HepG2 (cell line): ENCODE measurements around the gene SRSF7. TPM values are rescaled to one million over a fixed set of nuclear protein-coding genes. Genes with fewer than 3 reads are reported as not detected.

Source experiments
- JUN ChIP-seq: sonication (generic); formaldehyde crosslinking; IDR thresholded peaks from 2 replicates; pipeline ENCODE4 v1.4.0; 2020; ENCODE audit warnings: mild to moderate bottlenecking, missing genetic modification reagents
- KMT2A ChIP-seq: sonication (generic); formaldehyde crosslinking; IDR thresholded peaks from 2 replicates; pipeline ENCODE4 v1.4.0; 2020; ENCODE audit warnings: missing genetic modification reagents
- PHF21A ChIP-seq: sonication (generic); formaldehyde crosslinking; IDR thresholded peaks from 2 replicates; pipeline ENCODE4 v1.5.0; 2020; ENCODE audit warnings: mild to moderate bottlenecking, missing genetic modification reagents
- REXO4 ChIP-seq: sonication (generic); formaldehyde crosslinking; IDR thresholded peaks from 2 replicates; pipeline ENCODE4 v1.8.0; 2022; ENCODE audit warnings: missing genetic modification reagents, mild to moderate bottlenecking, borderline replicate concordance
- SMARCC2 ChIP-seq: fragments of 450-650 bp; IDR thresholded peaks from 2 replicates; pipeline ENCODE4 v1.6.1; 2017; ENCODE audit warnings: antibody characterized with exemption, mild to moderate bottlenecking
- TARDBP ChIP-seq: sonication (generic); formaldehyde crosslinking; IDR thresholded peaks from 2 replicates; pipeline ENCODE4 v1.8.0; 2022; ENCODE audit warnings: mild to moderate bottlenecking, missing genetic modification reagents
- TFDP2 ChIP-seq: sonication (generic); formaldehyde crosslinking; IDR thresholded peaks from 2 replicates; pipeline ENCODE4 v1.4.0; 2020; ENCODE audit warnings: missing genetic modification reagents
- ZNF225 ChIP-seq: sonication (generic); formaldehyde crosslinking; IDR thresholded peaks from 2 replicates; pipeline ENCODE4 v1.4.0; 2020; ENCODE audit warnings: mild to moderate bottlenecking, missing genetic modification reagents
- ZNF792 ChIP-seq: IDR thresholded peaks from 2 replicates; pipeline ENCODE4 v1.6.1; 2016
- polyA plus RNA-seq, 8 experiments: library from polyadenylated mRNA; depleted of rRNA in 3 of 8; stranded (reverse) in 7 of 8; unstranded in 1 of 8; fragments of >200 nt; fragmentation: Illumina TruSeq in 4 of 8; extraction: Trizol in 4 of 8; gene quantifications; 2 replicates each; pipeline versions ENCODE4 v1.2.1 to v1.2.3, GENCODE V29; 2011 to 2016; ENCODE audit warnings: low read depth in 4 of 8, missing spikeins in 1 of 8, mixed read lengths in 1 of 8; ENCODE audit not compliant: insufficient read depth in 1 of 8
- total RNA-seq, 5 experiments: library from RNA; depleted of rRNA; stranded (reverse); fragments of >200 nt; fragmentation: Illumina TruSeq; extraction: Trizol; gene quantifications; 2 replicates each; pipeline ENCODE4 v1.2.3, GENCODE V29; 2016; ENCODE audit warnings: low read depth in 1 of 5
- TF ChIP-seq, protein P1 (sequence below): sonication (generic); formaldehyde crosslinking; IDR thresholded peaks from 2 replicates; pipeline ENCODE4 v1.8.0; 2022; ENCODE audit warnings: missing genetic modification reagents, mild to moderate bottlenecking, moderate library complexity, borderline replicate concordance
- TF ChIP-seq, protein P2 (sequence below): sonication (generic); formaldehyde crosslinking; IDR thresholded peaks from 2 replicates; pipeline ENCODE4 v1.8.1; 2023; ENCODE audit warnings: mild to moderate bottlenecking, missing genetic modification reagents
- TF ChIP-seq, protein P3 (sequence below): sonication (generic); formaldehyde crosslinking; IDR thresholded peaks from 2 replicates; pipeline ENCODE4 v1.4.0; 2020; ENCODE audit warnings: missing genetic modification reagents
- TF ChIP-seq, protein P4 (sequence below): IDR thresholded peaks from 2 replicates; pipeline ENCODE4 v1.6.1; 2018; ENCODE audit warnings: missing genetic modification reagents

Gene SRSF7
- total and polyA plus RNA-seq, 2 of the 13 experiments (the other 11 are each of a cell fraction or from before 2014, with no cell fraction given): 172 to 275 TPM

GRCh38 chr2:38791744-38792143 lies 40.6 kb upstream of the SRSF7 start (continued):
- TF ChIP-seq TARDBP (CRISPR knock-in tag): no peak
- TF ChIP-seq, protein P1, sequence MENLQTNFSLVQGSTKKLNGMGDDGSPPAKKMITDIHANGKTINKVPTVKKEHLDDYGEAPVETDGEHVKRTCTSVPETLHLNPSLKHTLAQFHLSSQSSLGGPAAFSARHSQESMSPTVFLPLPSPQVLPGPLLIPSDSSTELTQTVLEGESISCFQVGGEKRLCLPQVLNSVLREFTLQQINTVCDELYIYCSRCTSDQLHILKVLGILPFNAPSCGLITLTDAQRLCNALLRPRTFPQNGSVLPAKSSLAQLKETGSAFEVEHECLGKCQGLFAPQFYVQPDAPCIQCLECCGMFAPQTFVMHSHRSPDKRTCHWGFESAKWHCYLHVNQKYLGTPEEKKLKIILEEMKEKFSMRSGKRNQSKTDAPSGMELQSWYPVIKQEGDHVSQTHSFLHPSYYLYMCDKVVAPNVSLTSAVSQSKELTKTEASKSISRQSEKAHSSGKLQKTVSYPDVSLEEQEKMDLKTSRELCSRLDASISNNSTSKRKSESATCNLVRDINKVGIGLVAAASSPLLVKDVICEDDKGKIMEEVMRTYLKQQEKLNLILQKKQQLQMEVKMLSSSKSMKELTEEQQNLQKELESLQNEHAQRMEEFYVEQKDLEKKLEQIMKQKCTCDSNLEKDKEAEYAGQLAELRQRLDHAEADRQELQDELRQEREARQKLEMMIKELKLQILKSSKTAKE (CRISPR knock-in tag): no peak
- no peak for TF ChIP-seq ZNF792
- TF ChIP-seq, protein P2, sequence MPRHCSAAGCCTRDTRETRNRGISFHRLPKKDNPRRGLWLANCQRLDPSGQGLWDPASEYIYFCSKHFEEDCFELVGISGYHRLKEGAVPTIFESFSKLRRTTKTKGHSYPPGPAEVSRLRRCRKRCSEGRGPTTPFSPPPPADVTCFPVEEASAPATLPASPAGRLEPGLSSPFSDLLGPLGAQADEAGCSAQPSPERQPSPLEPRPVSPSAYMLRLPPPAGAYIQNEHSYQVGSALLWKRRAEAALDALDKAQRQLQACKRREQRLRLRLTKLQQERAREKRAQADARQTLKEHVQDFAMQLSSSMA (CRISPR knock-in tag): no peak
- TF ChIP-seq KMT2A (CRISPR knock-in tag): no peak
- no peak for TF ChIP-seq ZNF225
- no peak for TF ChIP-seq JUN (CRISPR knock-in tag)
- TF ChIP-seq, protein P3, sequence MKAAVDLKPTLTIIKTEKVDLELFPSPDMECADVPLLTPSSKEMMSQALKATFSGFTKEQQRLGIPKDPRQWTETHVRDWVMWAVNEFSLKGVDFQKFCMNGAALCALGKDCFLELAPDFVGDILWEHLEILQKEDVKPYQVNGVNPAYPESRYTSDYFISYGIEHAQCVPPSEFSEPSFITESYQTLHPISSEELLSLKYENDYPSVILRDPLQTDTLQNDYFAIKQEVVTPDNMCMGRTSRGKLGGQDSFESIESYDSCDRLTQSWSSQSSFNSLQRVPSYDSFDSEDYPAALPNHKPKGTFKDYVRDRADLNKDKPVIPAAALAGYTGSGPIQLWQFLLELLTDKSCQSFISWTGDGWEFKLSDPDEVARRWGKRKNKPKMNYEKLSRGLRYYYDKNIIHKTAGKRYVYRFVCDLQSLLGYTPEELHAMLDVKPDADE: no peak
- TF ChIP-seq PHF21A (CRISPR knock-in tag): no peak
- TF ChIP-seq TFDP2: no peak
- no peak for TF ChIP-seq REXO4 (CRISPR knock-in tag)
- TF ChIP-seq, protein P4, sequence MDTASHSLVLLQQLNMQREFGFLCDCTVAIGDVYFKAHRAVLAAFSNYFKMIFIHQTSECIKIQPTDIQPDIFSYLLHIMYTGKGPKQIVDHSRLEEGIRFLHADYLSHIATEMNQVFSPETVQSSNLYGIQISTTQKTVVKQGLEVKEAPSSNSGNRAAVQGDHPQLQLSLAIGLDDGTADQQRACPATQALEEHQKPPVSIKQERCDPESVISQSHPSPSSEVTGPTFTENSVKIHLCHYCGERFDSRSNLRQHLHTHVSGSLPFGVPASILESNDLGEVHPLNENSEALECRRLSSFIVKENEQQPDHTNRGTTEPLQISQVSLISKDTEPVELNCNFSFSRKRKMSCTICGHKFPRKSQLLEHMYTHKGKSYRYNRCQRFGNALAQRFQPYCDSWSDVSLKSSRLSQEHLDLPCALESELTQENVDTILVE (CRISPR knock-in tag): no peak
- TF ChIP-seq SMARCC2: no peak
